ENCODE results near the gene KRT6C.
"Not testable (repeated sequence)": the region's sequence is repeated elsewhere in the genome, so short reads cannot be mapped to it uniquely, and the experiment has no call there.

Gene KRT6C

DNA sequence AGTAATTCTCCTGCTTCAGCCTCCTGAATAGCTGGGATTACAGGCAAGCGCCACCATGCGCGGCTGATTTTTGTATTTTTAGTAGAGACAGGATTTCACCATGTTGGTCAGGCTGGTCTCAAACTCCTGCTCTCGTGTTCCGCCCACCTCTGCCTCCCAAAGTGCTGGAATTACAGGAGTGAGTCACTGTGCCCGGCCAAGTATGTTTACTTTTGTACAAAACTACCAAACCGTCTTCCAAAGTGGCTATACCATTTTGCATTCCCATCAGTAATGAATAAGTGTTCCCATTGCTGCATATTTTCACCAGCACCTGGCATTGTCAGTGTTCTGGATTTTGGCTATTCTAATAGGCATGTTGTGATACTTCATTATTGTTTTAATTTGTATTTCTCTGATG is 27.9 kb upstream of the KRT6C start:
- no peaks in the 10 kb centered on the region; the same call in 1 of the 2 replicates for H3K27me3 ChIP-seq (ENCODE audit: insufficient read depth, low read depth)
- no peaks in the 10 kb centered on the region for H4K20me1 ChIP-seq (ENCODE audit: insufficient read depth)
- H3K79me2 ChIP-seq (ENCODE audit: insufficient read depth, low read depth) = no peaks in the 10 kb centered on the region
- H3K4me1 ChIP-seq (ENCODE audit: low read depth, poor library complexity, severe bottlenecking) = no peaks in the 10 kb centered on the region
- no peak overlapping the region for H3K4me2 ChIP-seq
- H3K36me3 ChIP-seq (ENCODE audit: insufficient read depth) = no peaks in the 10 kb centered on the region
- no peak overlapping the region for H2AFZ ChIP-seq (ENCODE audit: low read depth)
- no peak overlapping the region for H3K27ac ChIP-seq
- no peak overlapping the region for H3K4me3 ChIP-seq (IDR thresholded peaks at IDR 0.05; ENCODE audit: insufficient read depth, low read depth, low read length)
- TF ChIP-seq CTCF (conservative IDR thresholded peaks at IDR 0.05; ENCODE audit: low read depth, low read length) = no peak
- no peak overlapping the region for H3K9ac ChIP-seq

DNA sequence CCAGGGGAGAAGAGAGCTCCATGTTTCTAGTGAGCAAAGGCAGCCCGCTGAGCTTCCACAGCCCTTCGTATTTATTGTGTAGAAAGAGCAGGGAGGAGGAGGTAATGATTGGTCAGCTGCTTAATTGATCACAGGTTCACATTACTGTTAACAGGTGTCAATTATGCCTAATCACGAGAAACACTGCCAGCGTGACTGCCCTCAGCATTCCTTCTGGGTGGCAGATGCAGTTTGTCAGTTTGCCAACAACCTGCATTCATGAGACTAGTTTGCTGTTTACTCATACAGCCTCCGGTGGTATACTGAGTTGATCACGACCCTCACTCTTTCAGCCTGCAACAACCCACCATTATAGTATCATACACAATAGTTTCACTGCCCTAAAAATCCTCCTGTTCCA is 27.0 kb upstream of the KRT6C start:
- H3K4me2 ChIP-seq = not testable (repeated sequence)

GRCh38 chr12:52499806-52500560 is 26.4 kb upstream of the KRT6C start:
- no peak overlapping the region for H3K27ac ChIP-seq
- no peaks in the 10 kb centered on the region for H3K36me3 ChIP-seq (ENCODE audit: insufficient read depth)
- no peaks in the 10 kb centered on the region for H3K79me2 ChIP-seq (ENCODE audit: insufficient read depth, low read depth)
- H4K20me1 ChIP-seq (ENCODE audit: insufficient read depth) = no peaks in the 10 kb centered on the region
- no peaks in the 10 kb centered on the region for H3K4me1 ChIP-seq (ENCODE audit: low read depth, poor library complexity, severe bottlenecking)
- no peak overlapping the region for H2AFZ ChIP-seq (ENCODE audit: low read depth)
- no peak overlapping the region for H3K4me2 ChIP-seq
- no peak overlapping the region for H3K9ac ChIP-seq
- no peak overlapping the region for H3K4me3 ChIP-seq (IDR thresholded peaks at IDR 0.05; ENCODE audit: insufficient read depth, low read depth, low read length)
- TF ChIP-seq CTCF (conservative IDR thresholded peaks at IDR 0.05; ENCODE audit: low read depth, low read length) = no peak
- H3K27me3 ChIP-seq (ENCODE audit: insufficient read depth, low read depth) = no peaks in the 10 kb centered on the region; the same call in 1 of the 2 replicates

More for the DNA sequence above, 27.0 kb upstream of the KRT6C start:
- H3K9ac ChIP-seq; H3K4me3 ChIP-seq (IDR thresholded peaks at IDR 0.05; ENCODE audit: insufficient read depth, low read depth, low read length); H4K20me1 ChIP-seq (ENCODE audit: insufficient read depth); H3K79me2 ChIP-seq (ENCODE audit: insufficient read depth, low read depth); H3K36me3 ChIP-seq (ENCODE audit: insufficient read depth); H3K27ac ChIP-seq; H3K4me1 ChIP-seq (ENCODE audit: low read depth, poor library complexity, severe bottlenecking); H3K27me3 ChIP-seq (ENCODE audit: insufficient read depth, low read depth); H2AFZ ChIP-seq (ENCODE audit: low read depth): not testable (repeated sequence)

GRCh38 chr12:52498946-52499345 is 25.3 kb upstream of the KRT6C start:
- no peak overlapping the region for H3K9ac ChIP-seq
- H3K36me3 ChIP-seq (ENCODE audit: insufficient read depth) = no peaks in the 10 kb centered on the region
- no peak for TF ChIP-seq CTCF (conservative IDR thresholded peaks at IDR 0.05; ENCODE audit: low read depth, low read length)
- no peak overlapping the region for H3K4me3 ChIP-seq (IDR thresholded peaks at IDR 0.05; ENCODE audit: insufficient read depth, low read depth, low read length)
- H3K27me3 ChIP-seq (ENCODE audit: insufficient read depth, low read depth) = no peaks in the 10 kb centered on the region; the same call in 1 of the 2 replicates
- no peaks in the 10 kb centered on the region for H3K79me2 ChIP-seq (ENCODE audit: insufficient read depth, low read depth)
- no peaks in the 10 kb centered on the region for H4K20me1 ChIP-seq (ENCODE audit: insufficient read depth)
- H2AFZ ChIP-seq (ENCODE audit: low read depth) = no peak overlapping the region
- H3K27ac ChIP-seq = no peak overlapping the region
- no peaks in the 10 kb centered on the region for H3K4me1 ChIP-seq (ENCODE audit: low read depth, poor library complexity, severe bottlenecking)
- H3K4me2 ChIP-seq = no peak overlapping the region

DNA sequence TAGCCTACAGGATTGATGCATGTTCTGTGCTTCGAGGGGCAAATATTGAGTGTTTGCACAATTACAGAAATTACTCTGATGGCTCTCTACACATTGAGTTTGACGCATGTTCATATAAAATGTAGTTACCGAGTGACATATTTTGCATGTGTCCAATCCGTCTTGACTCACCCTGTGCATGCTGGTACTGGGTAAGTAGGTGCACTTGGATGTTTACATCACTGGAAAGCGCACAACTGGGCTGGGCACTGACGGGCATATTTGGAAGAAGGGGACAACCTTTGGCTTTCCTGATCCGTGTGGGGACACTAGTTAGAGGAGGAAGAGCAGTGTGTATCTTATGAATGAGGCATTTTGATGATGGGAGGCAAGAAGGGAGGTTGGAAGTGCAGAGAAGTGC is 24.4 kb upstream of the KRT6C start:
- no peaks in the 10 kb centered on the region; the same call in 1 of the 2 replicates for H3K27me3 ChIP-seq (ENCODE audit: insufficient read depth, low read depth)
- H3K4me1 ChIP-seq (ENCODE audit: low read depth, poor library complexity, severe bottlenecking) = no peaks in the 10 kb centered on the region
- no peak for TF ChIP-seq CTCF (conservative IDR thresholded peaks at IDR 0.05; ENCODE audit: low read depth, low read length)
- no peak overlapping the region for H3K4me3 ChIP-seq (IDR thresholded peaks at IDR 0.05; ENCODE audit: insufficient read depth, low read depth, low read length)
- no peaks in the 10 kb centered on the region for H3K79me2 ChIP-seq (ENCODE audit: insufficient read depth, low read depth)
- no peak overlapping the region for H2AFZ ChIP-seq (ENCODE audit: low read depth)
- H3K27ac ChIP-seq = no peak overlapping the region
- no peaks in the 10 kb centered on the region for H3K36me3 ChIP-seq (ENCODE audit: insufficient read depth)
- no peak overlapping the region for H3K4me2 ChIP-seq
- H4K20me1 ChIP-seq (ENCODE audit: insufficient read depth) = no peaks in the 10 kb centered on the region
- H3K9ac ChIP-seq = no peak overlapping the region

All from KMS-11 (cell line).